ENCODE measurements around the gene AATK. TPM values are rescaled to one million over a fixed set of nuclear protein-coding genes. Genes with fewer than 3 reads are reported as not detected.

The AATK gene
- total and polyA plus RNA-seq, 2 of the 4 experiments (the other 2 are of a cell fraction), result under 0.01 to 0.21 TPM

DNA sequence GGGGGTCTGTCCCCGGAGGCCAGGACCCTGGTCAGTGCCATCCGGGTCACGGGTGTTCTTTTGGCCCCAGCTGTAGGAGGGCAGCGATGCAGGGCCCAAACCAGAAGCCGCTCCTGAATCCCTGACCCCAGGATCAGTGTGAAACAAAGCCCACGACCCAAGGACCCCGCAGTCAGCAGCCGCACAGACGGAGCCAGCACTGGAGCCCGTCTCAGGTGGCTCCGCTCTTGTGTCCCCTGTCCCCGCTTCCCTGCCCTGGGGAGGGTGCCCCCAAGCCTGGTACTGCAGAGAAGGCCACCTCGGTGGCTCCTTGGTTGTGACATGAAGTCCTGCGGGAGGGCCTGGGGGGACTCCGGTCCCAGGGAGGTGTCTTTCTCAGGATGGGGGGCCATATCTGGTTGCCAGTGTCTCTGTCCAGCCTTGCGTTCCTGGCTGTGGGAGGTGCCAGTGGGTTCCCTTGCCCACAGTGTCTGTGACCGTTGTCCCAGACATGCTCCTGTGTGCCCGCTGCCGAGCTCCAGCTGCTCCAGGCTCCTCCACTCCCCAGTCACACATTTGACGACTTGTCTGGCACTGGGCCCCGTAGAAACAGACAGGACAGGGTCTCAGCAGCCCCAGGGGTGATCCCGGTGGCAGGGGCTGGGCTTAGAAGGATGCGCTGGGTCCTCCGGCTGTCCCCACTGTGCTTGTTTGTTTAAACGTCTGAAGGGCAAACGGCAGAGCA is 97.4 kb downstream of the AATK start:
- in situ Hi-C loops (cut with MboI; ENCODE audit: low sequenced_read_pairs) (no loop called here), dilution Hi-C loops (cut with HindIII; ENCODE audit: low sequenced_read_pairs, unreplicated experiment) (no loop called here), intact Hi-C loops (cut with micrococcal nuclease) (no loop called here)
- Histone ChIP-seq H4K8ac (ENCODE audit: low read depth in 2 of 2, low read length in 2 of 2) (no peak overlapping the region), H3K4me2 (ENCODE audit: low read depth, low read length) (no peak overlapping the region), H3K36me3 (ENCODE audit: control insufficient read depth, insufficient read depth, low read length) (peaks cover 6% of the 10 kb centered on the region; the same call in 1 of the 2 replicates), H3K9me1 (ENCODE audit: insufficient read depth, low read length) (no peaks in the 10 kb centered on the region), H3K4me1 (ENCODE audit: control insufficient read depth, insufficient read depth, low read length) (no peaks in the 10 kb centered on the region), H3K4ac (ENCODE audit: low read depth, low read length) (no peak overlapping the region), H3K9me3 (ENCODE audit: control insufficient read depth, insufficient read depth, low read length) (no peaks in the 10 kb centered on the region), H2AK5ac (ENCODE audit: low read depth, low read length) (no peak overlapping the region), H3K18ac (ENCODE audit: low read depth, low read length) (no peak overlapping the region), H3K56ac (ENCODE audit: extremely low read depth, insufficient read depth, low read length) (no peak overlapping the region), H2BK20ac (ENCODE audit: low read depth, low read length) (no peak overlapping the region), H3K79me1 (ENCODE audit: low read depth in 1 of 2, low read length in 2 of 2) (peaks cover 7 to 14% of the 10 kb centered on the region in 2 experiments; a peak in 1 of 4 replicates), H4K5ac (ENCODE audit: low read depth, low read length) (no peak overlapping the region), H4K20me1 (ENCODE audit: insufficient read depth, low read length) (peaks cover 10% of the 10 kb centered on the region), H2AK9ac (replicated peaks; ENCODE audit: low read depth, low read length, poor library complexity) (no peak overlapping the region), H4K91ac (ENCODE audit: insufficient read depth, low read depth, low read length) (no peak overlapping the region), H3K14ac (replicated peaks; ENCODE audit: low read depth, low read length) (no peak overlapping the region), H3K27ac (ENCODE audit: insufficient read depth, low read length) (no peak overlapping the region), H3K27me3 (ENCODE audit: control insufficient read depth, insufficient read depth, low read length) (no peaks in the 10 kb centered on the region), H2BK120ac (ENCODE audit: low read depth, low read length) (no peak overlapping the region), H2BK15ac (ENCODE audit: low read depth, low read length) (no peak overlapping the region), H3K23ac (ENCODE audit: low read depth, low read length) (no peak overlapping the region), H2AFZ (replicated peaks; ENCODE audit: low read length, poor library complexity) (no peak overlapping the region), H3K4me3 (ENCODE audit: insufficient read depth, low read depth, low read length) (no peak overlapping the region), H3K9ac (ENCODE audit: low read depth, low read length) (no peak overlapping the region), H2BK5ac (ENCODE audit: low read depth, low read length, poor library complexity, severe bottlenecking) (no peak overlapping the region)
- no TSS peak for BruUV-seq (replicated peaks)
- DNase-seq, result no peak
- 93% methylated on average over 11 of the region's 26 CpGs; no CpG with 5 or more reads in 1 of the 2 experiments for WGBS, 2 experiments (ENCODE audit: extremely low coverage in 2 of 2, insufficient read length in 1 of 2)
- CTCF ChIA-PET, result no interaction called here
- POLR2A ChIA-PET (ENCODE audit: unreplicated experiment), result no interaction called here
- TF ChIP-seq POLR2A (IDR thresholded peaks at IDR 0.05; ENCODE audit: low read depth, low read length) (no peak), NFE2L2 (IDR thresholded peaks at IDR 0.05; ENCODE audit: low read depth, low read length) (no peak)
- no peak for ATAC-seq (ENCODE audit: low read depth)

Measured in IMR-90 (cell line).